Keratinocyte (primary cell): ENCODE results near the gene CC2D2A. TPM values are rescaled to one million over a fixed set of nuclear protein-coding genes. Genes with fewer than 3 reads are reported as not detected.

Experiments
- DNase-seq: peaks from one replicate; pipeline ENCODE4 v3.0.0-alpha.2; 2011; ENCODE audit warnings: low read depth, missing footprints, low spot score
- FAIRE-seq: peaks from 2 replicates; lab custom pipeline; 2011; peaks lifted over from hg19 to GRCh38; lab: Jason Lieb, UNC
- H2AFZ ChIP-seq: 2 replicates; pipeline ENCODE4 v1.6.0; 2012; ENCODE audit warnings: low read length, control low read depth, inconsistent platforms; ENCODE audit not compliant: control insufficient read depth
- H3K27ac ChIP-seq: 2 replicates; pipeline ENCODE4 v1.5.1; 2011; ENCODE audit warnings: low read length; ENCODE audit not compliant: control insufficient read depth, insufficient read depth
- H3K27me3 ChIP-seq: 3 replicates; pipeline ENCODE4 v1.6.0; 2011; ENCODE audit warnings: low read length; ENCODE audit not compliant: control insufficient read depth, insufficient read depth; ENCODE audit errors: extremely low read depth
- H3K36me3 ChIP-seq, 2 experiments: 2 replicates in 1 of 2; 3 replicates in 1 of 2; pipeline ENCODE4 v1.5.1; 2011; ENCODE audit warnings: low read length in 2 of 2, mild to moderate bottlenecking in 1 of 2; ENCODE audit not compliant: control insufficient read depth in 2 of 2, insufficient read depth in 2 of 2; ENCODE audit errors: extremely low read depth in 1 of 2
- H3K4me1 ChIP-seq: 3 replicates; pipeline ENCODE4 v1.5.1; 2011; ENCODE audit warnings: low read length; ENCODE audit not compliant: control insufficient read depth, insufficient read depth; ENCODE audit errors: extremely low read depth
- H3K4me2 ChIP-seq: 3 replicates; pipeline ENCODE4 v1.6.0; 2011; ENCODE audit warnings: low read depth, low read length; ENCODE audit not compliant: control insufficient read depth, insufficient read depth; ENCODE audit errors: extremely low read depth
- H3K4me3 ChIP-seq, 3 experiments: fragments of 200-600 bp in 1 of 3; sonication (generic) in 1 of 3; 2 replicates in 2 of 3; 3 replicates in 1 of 3; pipeline ENCODE4 v1.5.1; 2011 to 2016; ENCODE audit warnings: low read length in 3 of 3, mild to moderate bottlenecking in 3 of 3, control low read depth in 2 of 3, inconsistent platforms in 1 of 3, low read depth in 1 of 3, mixed read lengths in 1 of 3, mixed run types in 1 of 3, moderate library complexity in 1 of 3; ENCODE audit not compliant: control insufficient read depth in 2 of 3, insufficient read depth in 2 of 3; ENCODE audit errors: extremely low read depth in 1 of 3
- H3K79me2 ChIP-seq: 2 replicates; pipeline ENCODE4 v1.6.0; 2012; ENCODE audit warnings: low read length; ENCODE audit not compliant: control insufficient read depth, insufficient read depth
- H3K9ac ChIP-seq: 3 replicates; pipeline ENCODE4 v1.6.0; 2011; ENCODE audit warnings: low read length; ENCODE audit not compliant: control insufficient read depth, insufficient read depth; ENCODE audit errors: extremely low read depth
- H3K9me1 ChIP-seq: 3 replicates; pipeline ENCODE4 v1.6.0; 2011; ENCODE audit warnings: low read length; ENCODE audit not compliant: control insufficient read depth, insufficient read depth; ENCODE audit errors: extremely low read depth
- H3K9me3 ChIP-seq: 2 replicates; pipeline ENCODE4 v1.5.1; 2012; ENCODE audit warnings: low read depth, low read length; ENCODE audit not compliant: control insufficient read depth
- H4K20me1 ChIP-seq: 3 replicates; pipeline ENCODE4 v1.6.0; 2011; ENCODE audit warnings: low read length; ENCODE audit not compliant: control insufficient read depth, insufficient read depth; ENCODE audit errors: extremely low read depth
- CTCF ChIP-seq, 3 experiments: IDR thresholded peaks in 1 of 3; conservative IDR thresholded peaks in 1 of 3; optimal IDR thresholded peaks in 1 of 3; 2 replicates in 2 of 3; 3 replicates in 1 of 3; pipeline versions ENCODE3 to v1.5.1; 2011; ENCODE audit warnings: low read length in 3 of 3, mild to moderate bottlenecking in 3 of 3, moderate library complexity in 2 of 3, control low read depth in 1 of 3, inconsistent platforms in 1 of 3; ENCODE audit not compliant: insufficient read depth in 2 of 3; ENCODE audit errors: extremely low read depth in 1 of 3
- EZH2 ChIP-seq: IDR thresholded peaks from one replicate; pipeline ENCODE4 v1.6.1; 2012; ENCODE audit warnings: inconsistent platforms, mild to moderate bottlenecking, low read length, moderate library complexity
- dilution Hi-C: fragments of 300-500 bp; cut with MboI; formaldehyde crosslinking; loops from one replicate; pipeline ENCODE4 v1.7.0; 2020; ENCODE audit warnings: low sequenced_read_pairs; ENCODE audit not compliant: extremely low pct_ligation_motif_present
- polyA plus RNA-seq, 5 experiments: library from polyadenylated mRNA; depleted of rRNA in 3 of 5; stranded (reverse) in 3 of 5; stranded (forward) in 1 of 5; unstranded in 1 of 5; fragments of >200 nt; gene quantifications; 1 replicate in 1 of 5; 2 replicates in 3 of 5; 3 replicates in 1 of 5; pipeline versions ENCODE4 v1.2.1 to v1.2.3, GENCODE V29; 2011 to 2012; ENCODE audit warnings: missing spikeins in 2 of 5, low read depth in 1 of 5, low replicate concordance in 1 of 5

CC2D2A gene
- polyA plus RNA-seq, 1 donor (not counting 4 experiments of a cell fraction or from before 2014, with no cell fraction given): 11.8 TPM

- H3K9ac ChIP-seq: no peak overlapping the region
- no peak overlapping the region for H2AFZ ChIP-seq
- no peaks in the 10 kb centered on the region for H3K9me1 ChIP-seq
- no peaks in the 10 kb centered on the region for H3K9me3 ChIP-seq
- no peaks in the 10 kb centered on the region for H3K36me3 ChIP-seq
- H3K4me1 ChIP-seq: no peaks in the 10 kb centered on the region
- no peak overlapping the region for H3K4me2 ChIP-seq
- H3K27ac ChIP-seq: no peak overlapping the region
- no peaks in the 10 kb centered on the region for H3K27me3 ChIP-seq
- no peaks in the 10 kb centered on the region for H4K20me1 ChIP-seq
- no peak overlapping the region for H3K4me3 ChIP-seq
- dilution Hi-C loops: no loop called here
- no peaks in the 10 kb centered on the region for H3K79me2 ChIP-seq
- TF ChIP-seq CTCF (optimal IDR thresholded peaks at IDR 0.05 in 1 of 3, IDR thresholded peaks at IDR 0.05 in 1 of 3, conservative IDR thresholded peaks at IDR 0.05 in 1 of 3; ENCODE audit: extremely low read depth in 1 of 3, insufficient read depth in 2 of 3, low read length in 3 of 3) (no peak), EZH2 (no peak)
- DNase-seq: no peak
- no peak for FAIRE-seq
Measured at GRCh38 chr4:15488658-15489470, 19.2 kb downstream of the CC2D2A start.

- no peak overlapping the region for H3K4me2 ChIP-seq
- dilution Hi-C loops: no loop called here
- H3K4me1 ChIP-seq: no peaks in the 10 kb centered on the region
- H3K79me2 ChIP-seq: no peaks in the 10 kb centered on the region
- no peak overlapping the region for H3K4me3 ChIP-seq
- no peak overlapping the region for H3K27ac ChIP-seq
- H3K9me1 ChIP-seq: no peaks in the 10 kb centered on the region
- H2AFZ ChIP-seq: no peak overlapping the region
- FAIRE-seq (no peak), DNase-seq (no peak)
- TF ChIP-seq CTCF (optimal IDR thresholded peaks at IDR 0.05 in 1 of 3, IDR thresholded peaks at IDR 0.05 in 1 of 3, conservative IDR thresholded peaks at IDR 0.05 in 1 of 3; ENCODE audit: extremely low read depth in 1 of 3, insufficient read depth in 2 of 3, low read length in 3 of 3): no peak
- TF ChIP-seq EZH2: no peak
- no peaks in the 10 kb centered on the region for H3K27me3 ChIP-seq
- no peaks in the 10 kb centered on the region for H3K9me3 ChIP-seq
- H3K9ac ChIP-seq: no peak overlapping the region
- no peaks in the 10 kb centered on the region for H4K20me1 ChIP-seq
- H3K36me3 ChIP-seq: no peaks in the 10 kb centered on the region
Measured at GRCh38 chr4:15489551-15489950, 19.9 kb downstream of the CC2D2A start.
